Measurements from ENCODE around the gene CISD1. TPM values are rescaled to one million over a fixed set of nuclear protein-coding genes. Genes with fewer than 3 reads are reported as not detected.

Gene CISD1
- polyA plus RNA-seq, 1 donor from 2014 or later: 86.3 TPM

DNA sequence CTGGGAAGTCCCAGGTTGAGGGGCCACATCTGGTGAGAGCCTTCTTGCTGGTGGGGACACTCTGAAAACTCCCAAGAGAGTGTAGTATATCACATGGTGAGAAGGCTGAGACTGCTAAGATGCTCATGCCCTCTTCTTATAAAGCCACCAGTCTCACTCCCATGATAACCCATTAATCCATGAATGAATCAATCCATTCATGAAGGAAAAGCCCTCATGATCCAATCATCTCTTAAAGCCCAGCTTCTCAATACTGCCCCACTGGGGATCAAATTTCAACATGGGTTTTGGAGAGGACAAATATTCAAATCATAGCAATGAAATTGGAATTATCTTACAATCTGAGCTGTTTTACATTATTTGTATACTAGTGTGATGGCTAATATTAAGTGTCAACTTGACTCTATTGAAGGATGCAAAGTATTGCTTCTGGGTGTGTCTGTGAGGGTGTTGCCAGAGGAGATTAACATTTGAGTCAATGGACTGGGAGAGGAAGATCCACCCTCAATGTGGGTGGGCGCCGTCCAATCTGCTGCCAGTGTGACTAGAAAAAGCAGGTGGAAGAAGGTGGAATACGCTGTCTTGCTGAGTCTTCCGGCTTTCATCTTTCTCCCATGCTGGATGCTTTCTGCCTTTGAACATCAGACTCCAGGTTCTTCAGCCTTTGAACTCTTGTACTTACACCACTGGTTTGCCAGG lies 51.5 kb downstream of the CISD1 start:
- Histone ChIP-seq H3K27me3 (ENCODE audit: insufficient read depth, low read depth, low read length) (no peaks in the 10 kb centered on the region), H3K4me3 (ENCODE audit: low read length) (no peak overlapping the region), H4K20me1 (ENCODE audit: insufficient read depth) (no peaks in the 10 kb centered on the region), H3K9me3 (ENCODE audit: low read length) (no peaks in the 10 kb centered on the region), H3K9ac (ENCODE audit: low read length) (no peak overlapping the region), H2AFZ (ENCODE audit: low read depth, low read length) (no peak overlapping the region), H3F3A (ENCODE audit: insufficient read depth, low read length, poor library complexity, severe bottlenecking) (no peaks in the 10 kb centered on the region), H3K9me2 (ENCODE audit: insufficient read depth, low read length) (no peaks in the 10 kb centered on the region), H3K4me2 (ENCODE audit: low read length) (no peak overlapping the region), H3K79me2 (replicated peaks; ENCODE audit: insufficient read depth, low read length) (no peaks in the 10 kb centered on the region), H3K36me3 (ENCODE audit: insufficient read depth, low read length) (no peaks in the 10 kb centered on the region), H3K27ac (ENCODE audit: low read length) (no peak overlapping the region)
- TF ChIP-seq TAF1 (IDR thresholded peaks at IDR 0.05; ENCODE audit: low read depth) (no peak), RAD21 (conservative IDR thresholded peaks at IDR 0.05) (no peak), EZH2 (IDR thresholded peaks at IDR 0.05; ENCODE audit: borderline replicate concordance, insufficient read depth, low read length, poor library complexity, severe bottlenecking) (no peak), SMC3 (conservative IDR thresholded peaks at IDR 0.05; ENCODE audit: poor library complexity) (no peak), POLR2AphosphoS5 (IDR thresholded peaks at IDR 0.05) (no peak), MXI1 (conservative IDR thresholded peaks at IDR 0.05; ENCODE audit: poor library complexity, severe bottlenecking) (no peak), EP300 (conservative IDR thresholded peaks at IDR 0.05; ENCODE audit: poor library complexity, severe bottlenecking) (no peak)
- TF ChIP-seq, protein P1, sequence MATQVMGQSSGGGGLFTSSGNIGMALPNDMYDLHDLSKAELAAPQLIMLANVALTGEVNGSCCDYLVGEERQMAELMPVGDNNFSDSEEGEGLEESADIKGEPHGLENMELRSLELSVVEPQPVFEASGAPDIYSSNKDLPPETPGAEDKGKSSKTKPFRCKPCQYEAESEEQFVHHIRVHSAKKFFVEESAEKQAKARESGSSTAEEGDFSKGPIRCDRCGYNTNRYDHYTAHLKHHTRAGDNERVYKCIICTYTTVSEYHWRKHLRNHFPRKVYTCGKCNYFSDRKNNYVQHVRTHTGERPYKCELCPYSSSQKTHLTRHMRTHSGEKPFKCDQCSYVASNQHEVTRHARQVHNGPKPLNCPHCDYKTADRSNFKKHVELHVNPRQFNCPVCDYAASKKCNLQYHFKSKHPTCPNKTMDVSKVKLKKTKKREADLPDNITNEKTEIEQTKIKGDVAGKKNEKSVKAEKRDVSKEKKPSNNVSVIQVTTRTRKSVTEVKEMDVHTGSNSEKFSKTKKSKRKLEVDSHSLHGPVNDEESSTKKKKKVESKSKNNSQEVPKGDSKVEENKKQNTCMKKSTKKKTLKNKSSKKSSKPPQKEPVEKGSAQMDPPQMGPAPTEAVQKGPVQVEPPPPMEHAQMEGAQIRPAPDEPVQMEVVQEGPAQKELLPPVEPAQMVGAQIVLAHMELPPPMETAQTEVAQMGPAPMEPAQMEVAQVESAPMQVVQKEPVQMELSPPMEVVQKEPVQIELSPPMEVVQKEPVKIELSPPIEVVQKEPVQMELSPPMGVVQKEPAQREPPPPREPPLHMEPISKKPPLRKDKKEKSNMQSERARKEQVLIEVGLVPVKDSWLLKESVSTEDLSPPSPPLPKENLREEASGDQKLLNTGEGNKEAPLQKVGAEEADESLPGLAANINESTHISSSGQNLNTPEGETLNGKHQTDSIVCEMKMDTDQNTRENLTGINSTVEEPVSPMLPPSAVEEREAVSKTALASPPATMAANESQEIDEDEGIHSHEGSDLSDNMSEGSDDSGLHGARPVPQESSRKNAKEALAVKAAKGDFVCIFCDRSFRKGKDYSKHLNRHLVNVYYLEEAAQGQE (IDR thresholded peaks at IDR 0.05; ENCODE audit: borderline replicate concordance): no peak
- TF ChIP-seq, protein P2, sequence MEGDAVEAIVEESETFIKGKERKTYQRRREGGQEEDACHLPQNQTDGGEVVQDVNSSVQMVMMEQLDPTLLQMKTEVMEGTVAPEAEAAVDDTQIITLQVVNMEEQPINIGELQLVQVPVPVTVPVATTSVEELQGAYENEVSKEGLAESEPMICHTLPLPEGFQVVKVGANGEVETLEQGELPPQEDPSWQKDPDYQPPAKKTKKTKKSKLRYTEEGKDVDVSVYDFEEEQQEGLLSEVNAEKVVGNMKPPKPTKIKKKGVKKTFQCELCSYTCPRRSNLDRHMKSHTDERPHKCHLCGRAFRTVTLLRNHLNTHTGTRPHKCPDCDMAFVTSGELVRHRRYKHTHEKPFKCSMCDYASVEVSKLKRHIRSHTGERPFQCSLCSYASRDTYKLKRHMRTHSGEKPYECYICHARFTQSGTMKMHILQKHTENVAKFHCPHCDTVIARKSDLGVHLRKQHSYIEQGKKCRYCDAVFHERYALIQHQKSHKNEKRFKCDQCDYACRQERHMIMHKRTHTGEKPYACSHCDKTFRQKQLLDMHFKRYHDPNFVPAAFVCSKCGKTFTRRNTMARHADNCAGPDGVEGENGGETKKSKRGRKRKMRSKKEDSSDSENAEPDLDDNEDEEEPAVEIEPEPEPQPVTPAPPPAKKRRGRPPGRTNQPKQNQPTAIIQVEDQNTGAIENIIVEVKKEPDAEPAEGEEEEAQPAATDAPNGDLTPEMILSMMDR (IDR thresholded peaks at IDR 0.05; ENCODE audit: poor library complexity, severe bottlenecking): no peak

DNA sequence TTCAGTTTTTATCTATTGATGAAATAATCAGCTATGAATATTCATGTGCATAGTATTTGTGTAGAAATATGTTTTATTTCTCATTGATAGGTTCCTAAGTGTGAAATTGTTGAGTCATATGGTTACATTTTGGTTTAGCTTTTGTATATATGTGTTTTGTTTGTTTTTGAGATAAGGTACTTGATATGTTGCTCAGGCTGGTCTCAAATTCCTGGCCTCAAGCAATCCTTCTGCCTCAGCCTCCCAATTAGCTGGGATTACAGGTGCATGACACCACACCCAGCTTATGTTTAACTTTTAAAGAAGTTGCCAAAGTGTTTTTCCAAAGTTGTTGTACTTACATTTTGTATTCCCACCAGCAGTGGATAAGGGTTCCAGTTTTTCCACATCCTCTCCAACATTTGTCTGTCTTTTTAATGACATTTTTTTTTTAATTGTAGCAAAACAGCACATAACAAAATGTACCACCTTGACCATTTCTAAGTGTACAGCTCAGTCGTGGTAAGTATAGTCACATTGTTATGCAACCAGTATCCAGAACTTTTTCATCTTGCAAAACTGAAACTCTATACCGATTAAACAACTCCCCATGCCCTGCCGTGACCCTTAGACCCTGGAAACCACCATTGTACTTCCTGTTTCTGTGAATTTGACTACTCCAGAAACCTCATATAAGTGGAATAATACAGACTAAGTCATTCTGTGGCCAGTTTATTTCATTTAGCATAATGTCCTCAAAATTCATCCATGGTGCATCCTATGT lies 53.3 kb downstream of the CISD1 start:
- Histone ChIP-seq H3F3A (ENCODE audit: insufficient read depth, low read length, poor library complexity, severe bottlenecking) (no peaks in the 10 kb centered on the region), H3K27me3 (ENCODE audit: insufficient read depth, low read depth, low read length) (no peaks in the 10 kb centered on the region), H3K27ac (ENCODE audit: low read length) (no peak overlapping the region), H3K79me2 (replicated peaks; ENCODE audit: insufficient read depth, low read length) (no peaks in the 10 kb centered on the region), H2AFZ (ENCODE audit: low read depth, low read length) (no peak overlapping the region), H3K9me3 (ENCODE audit: low read length) (no peaks in the 10 kb centered on the region), H3K9me2 (ENCODE audit: insufficient read depth, low read length) (no peaks in the 10 kb centered on the region), H3K9ac (ENCODE audit: low read length) (no peak overlapping the region), H3K36me3 (ENCODE audit: insufficient read depth, low read length) (no peaks in the 10 kb centered on the region), H3K4me3 (ENCODE audit: low read length) (no peak overlapping the region), H3K4me2 (ENCODE audit: low read length) (no peak overlapping the region), H4K20me1 (ENCODE audit: insufficient read depth) (no peaks in the 10 kb centered on the region)
- TF ChIP-seq, protein P2 (IDR thresholded peaks at IDR 0.05; ENCODE audit: poor library complexity, severe bottlenecking): no peak
- TF ChIP-seq EP300 (conservative IDR thresholded peaks at IDR 0.05; ENCODE audit: poor library complexity, severe bottlenecking): no peak
- no peak for TF ChIP-seq SMC3 (conservative IDR thresholded peaks at IDR 0.05; ENCODE audit: poor library complexity)
- TF ChIP-seq, protein P1 (IDR thresholded peaks at IDR 0.05; ENCODE audit: borderline replicate concordance): no peak
- TF ChIP-seq EZH2 (IDR thresholded peaks at IDR 0.05; ENCODE audit: borderline replicate concordance, insufficient read depth, low read length, poor library complexity, severe bottlenecking): no peak
- TF ChIP-seq TAF1 (IDR thresholded peaks at IDR 0.05; ENCODE audit: low read depth): no peak
- no peak for TF ChIP-seq RAD21 (conservative IDR thresholded peaks at IDR 0.05)
- TF ChIP-seq MXI1 (conservative IDR thresholded peaks at IDR 0.05; ENCODE audit: poor library complexity, severe bottlenecking): no peak
- no peak for TF ChIP-seq POLR2AphosphoS5 (IDR thresholded peaks at IDR 0.05)

All from neural cell (in vitro differentiated cells).